SK-N-MC (cell line): ENCODE results near the gene RTKN2.

ENCODE experiments used
- EZH2 ChIP-seq: fragments of 200-600 bp; sonication (generic); IDR thresholded peaks from one replicate; pipeline ENCODE4 v1.6.1; 2017; ENCODE audit warnings: antibody characterized with exemption
- FOXP2 ChIP-seq: optimal IDR thresholded peaks from 2 replicates; pipeline ENCODE3; 2011; ENCODE audit warnings: mild to moderate bottlenecking, moderate library complexity; ENCODE audit not compliant: insufficient read depth; ENCODE audit errors: extremely low read length, control extremely low read depth
- POLR2AphosphoS5 ChIP-seq: IDR thresholded peaks from 2 replicates; pipeline ENCODE4 v1.6.1; 2012; ENCODE audit warnings: mild to moderate bottlenecking, low read depth, low read length, borderline replicate concordance

DNA sequence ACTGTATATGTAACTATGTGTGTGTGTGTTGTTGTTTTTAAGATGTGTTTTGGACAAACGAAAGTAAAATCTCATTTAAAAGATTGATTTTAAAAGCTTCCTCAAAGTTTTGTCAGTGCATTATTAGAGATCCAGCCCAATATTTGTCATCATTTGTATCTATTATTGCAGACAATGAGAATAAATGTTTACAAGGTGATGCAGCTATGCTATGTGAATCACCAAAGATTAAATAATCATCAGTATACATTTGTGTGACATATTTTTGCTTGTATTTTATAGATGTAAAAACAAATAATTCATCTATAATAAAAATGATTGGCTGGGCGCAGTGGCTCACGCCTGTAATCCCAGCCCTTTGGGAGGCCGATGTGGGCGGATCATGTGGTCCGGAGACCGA is 35.3 kb upstream of the RTKN2 start:
- TF ChIP-seq EZH2 = no peak
- TF ChIP-seq POLR2AphosphoS5 = no peak
- no peak for TF ChIP-seq FOXP2
